NB4 (cell line): Measurements from ENCODE around the gene MICU1.

Experiments
- DNase-seq: peaks from one replicate; pipeline ENCODE4 v3.0.0; 2010; ENCODE audit warnings: low read depth
- H3K4me3 ChIP-seq: one replicate; pipeline ENCODE4 v1.5.1; 2011; ENCODE audit warnings: mild to moderate bottlenecking, low read depth, low read length, moderate library complexity
- CTCF ChIP-seq: IDR thresholded peaks from one replicate; pipeline ENCODE4 v1.5.1; 2012; ENCODE audit warnings: low read depth, low read length
- MYC ChIP-seq: IDR thresholded peaks from 2 replicates; pipeline ENCODE4 v1.6.1; 2011; ENCODE audit warnings: low read depth, low read length
- POLR2A ChIP-seq: IDR thresholded peaks from 2 replicates; pipeline ENCODE4 v1.6.1; 2011; ENCODE audit warnings: mild to moderate bottlenecking; ENCODE audit not compliant: insufficient read length; ENCODE audit errors: extremely low read depth
- TF ChIP-seq, protein P1 (sequence below): IDR thresholded peaks from 2 replicates; pipeline ENCODE4 v1.6.1; 2011; ENCODE audit warnings: low read depth, low read length

MICU1 gene

GRCh38 chr10:72421885-72422540 lies 203.9 kb downstream of the MICU1 start:
- no peak for DNase-seq
- H3K4me3 ChIP-seq: no peak overlapping the region
- TF ChIP-seq MYC (no peak), CTCF (no peak), POLR2A (no peak)
- TF ChIP-seq, protein P1, sequence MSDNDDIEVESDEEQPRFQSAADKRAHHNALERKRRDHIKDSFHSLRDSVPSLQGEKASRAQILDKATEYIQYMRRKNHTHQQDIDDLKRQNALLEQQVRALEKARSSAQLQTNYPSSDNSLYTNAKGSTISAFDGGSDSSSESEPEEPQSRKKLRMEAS: no peak

GRCh38 chr10:72419241-72419640 lies 206.6 kb downstream of the MICU1 start:
- no peak overlapping the region for H3K4me3 ChIP-seq
- DNase-seq: no peak
- no peak for TF ChIP-seq POLR2A
- TF ChIP-seq CTCF: no peak
- no peak for TF ChIP-seq MYC
- TF ChIP-seq, protein P1: no peak

GRCh38 chr10:72418679-72419078 lies 207.2 kb downstream of the MICU1 start:
- H3K4me3 ChIP-seq: no peak overlapping the region
- DNase-seq: no peak
- TF ChIP-seq CTCF (no peak), POLR2A (no peak), MYC (no peak)
- TF ChIP-seq, protein P1: no peak

GRCh38 chr10:72417971-72418370 lies 207.9 kb downstream of the MICU1 start:
- H3K4me3 ChIP-seq: no peak overlapping the region
- TF ChIP-seq POLR2A (no peak), CTCF (no peak), MYC (no peak)
- no peak for DNase-seq

GRCh38 chr10:72416661-72417060 lies 209.2 kb downstream of the MICU1 start:
- DNase-seq: no peak
- no peak overlapping the region for H3K4me3 ChIP-seq
- TF ChIP-seq CTCF (no peak), POLR2A (no peak), MYC (no peak)
- TF ChIP-seq, protein P1: no peak

DNA sequence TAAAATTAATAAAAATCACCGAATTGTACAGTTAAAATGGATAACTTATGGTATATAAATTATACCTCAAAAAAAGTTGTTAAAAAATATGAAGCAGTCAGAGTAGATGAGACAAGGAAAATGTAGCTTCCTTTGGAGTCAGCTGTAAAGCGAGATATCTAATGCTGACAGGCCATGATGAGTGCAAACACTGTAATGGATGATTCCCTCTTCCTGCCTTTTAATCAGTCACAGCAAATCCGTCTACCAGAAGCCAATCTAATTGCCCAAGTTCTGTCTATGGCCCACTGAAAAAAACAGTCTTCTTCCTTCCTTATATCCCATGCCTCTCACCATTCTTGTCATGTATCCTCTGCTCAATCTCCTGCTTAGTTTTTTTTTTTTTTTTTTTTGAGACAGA lies 211.2 kb downstream of the MICU1 start:
- no peak overlapping the region for H3K4me3 ChIP-seq
- DNase-seq: no peak
- TF ChIP-seq CTCF (no peak), MYC (no peak), POLR2A (no peak)
- TF ChIP-seq, protein P1: no peak
